GM12865 (cell line): ENCODE results near the gene ANKDD1A.

ENCODE experiments used
- DNase-seq: peaks from one replicate; pipeline ENCODE4 v3.0.0; 2010; ENCODE audit warnings: low read depth
- H3K4me3 ChIP-seq: 2 replicates; pipeline ENCODE4 v1.5.1; 2011; ENCODE audit warnings: mild to moderate bottlenecking, low read depth, low read length, control low read depth
- TF ChIP-seq, protein P1 (sequence below): IDR thresholded peaks from 2 replicates; pipeline ENCODE4 v1.5.1; 2011; ENCODE audit warnings: low read length, control low read depth, low read depth, inconsistent platforms; ENCODE audit not compliant: insufficient read depth; ENCODE audit errors: missing control alignments

The ANKDD1A gene

GRCh38 chr15:64951777-64952418 is 40.2 kb downstream of the ANKDD1A start:
- H3K4me3 ChIP-seq, result no peak overlapping the region
- TF ChIP-seq, protein P1, sequence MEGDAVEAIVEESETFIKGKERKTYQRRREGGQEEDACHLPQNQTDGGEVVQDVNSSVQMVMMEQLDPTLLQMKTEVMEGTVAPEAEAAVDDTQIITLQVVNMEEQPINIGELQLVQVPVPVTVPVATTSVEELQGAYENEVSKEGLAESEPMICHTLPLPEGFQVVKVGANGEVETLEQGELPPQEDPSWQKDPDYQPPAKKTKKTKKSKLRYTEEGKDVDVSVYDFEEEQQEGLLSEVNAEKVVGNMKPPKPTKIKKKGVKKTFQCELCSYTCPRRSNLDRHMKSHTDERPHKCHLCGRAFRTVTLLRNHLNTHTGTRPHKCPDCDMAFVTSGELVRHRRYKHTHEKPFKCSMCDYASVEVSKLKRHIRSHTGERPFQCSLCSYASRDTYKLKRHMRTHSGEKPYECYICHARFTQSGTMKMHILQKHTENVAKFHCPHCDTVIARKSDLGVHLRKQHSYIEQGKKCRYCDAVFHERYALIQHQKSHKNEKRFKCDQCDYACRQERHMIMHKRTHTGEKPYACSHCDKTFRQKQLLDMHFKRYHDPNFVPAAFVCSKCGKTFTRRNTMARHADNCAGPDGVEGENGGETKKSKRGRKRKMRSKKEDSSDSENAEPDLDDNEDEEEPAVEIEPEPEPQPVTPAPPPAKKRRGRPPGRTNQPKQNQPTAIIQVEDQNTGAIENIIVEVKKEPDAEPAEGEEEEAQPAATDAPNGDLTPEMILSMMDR, result no peak
- no peak for DNase-seq

GRCh38 chr15:64954395-64954794 is 42.7 kb downstream of the ANKDD1A start:
- no peak for DNase-seq
- no peak overlapping the region for H3K4me3 ChIP-seq
- TF ChIP-seq, protein P1, result no peak

DNA sequence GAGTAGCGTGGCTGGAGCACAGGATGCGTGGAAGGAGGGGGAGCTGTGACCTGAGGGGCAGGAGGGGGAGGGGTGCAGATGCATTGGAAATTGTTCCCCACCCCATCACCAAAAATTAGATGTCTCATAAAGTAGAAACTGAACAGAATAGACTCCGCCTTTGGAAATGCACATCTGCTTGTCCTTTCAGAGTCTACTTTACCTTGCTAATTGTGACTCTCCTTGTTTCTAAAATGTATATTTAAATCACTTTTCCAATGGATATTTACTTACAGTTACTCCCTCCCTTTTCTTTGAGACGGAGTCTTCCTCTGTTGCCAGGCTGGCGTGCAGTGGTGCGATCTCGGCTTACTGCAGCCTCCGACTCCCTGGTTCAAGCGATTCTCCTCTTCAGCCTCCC is 47.4 kb downstream of the ANKDD1A start:
- DNase-seq, result no peak
- TF ChIP-seq, protein P1, result no peak
- no peak overlapping the region for H3K4me3 ChIP-seq

- TF ChIP-seq, protein P1, result no peak
- DNase-seq, result no peak
- no peak overlapping the region for H3K4me3 ChIP-seq
These were observed 48.5 kb downstream of the ANKDD1A start for GRCh38 chr15:64960153-64960552.

DNA sequence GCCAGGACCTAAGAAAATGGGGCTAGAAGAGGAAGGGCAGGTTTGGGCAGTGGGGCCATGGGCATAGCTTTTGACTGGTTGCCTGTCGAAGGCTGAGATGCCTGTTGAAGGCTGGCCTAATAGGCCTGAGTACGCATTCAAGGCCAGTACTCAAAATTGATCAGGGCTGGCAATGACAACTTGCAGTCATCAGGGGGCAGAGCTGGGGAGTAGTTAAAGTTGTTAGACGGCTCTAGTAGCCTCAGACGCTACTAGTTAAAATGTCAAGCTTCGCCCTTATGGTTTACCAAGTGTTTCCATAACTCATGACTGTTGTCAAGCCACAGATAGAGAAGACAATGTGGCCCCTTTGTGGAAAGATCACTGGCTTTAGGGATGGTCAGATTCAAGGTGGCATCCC is 49.3 kb downstream of the ANKDD1A start:
- TF ChIP-seq, protein P1, result no peak
- DNase-seq, result no peak
- no peak overlapping the region for H3K4me3 ChIP-seq

DNA sequence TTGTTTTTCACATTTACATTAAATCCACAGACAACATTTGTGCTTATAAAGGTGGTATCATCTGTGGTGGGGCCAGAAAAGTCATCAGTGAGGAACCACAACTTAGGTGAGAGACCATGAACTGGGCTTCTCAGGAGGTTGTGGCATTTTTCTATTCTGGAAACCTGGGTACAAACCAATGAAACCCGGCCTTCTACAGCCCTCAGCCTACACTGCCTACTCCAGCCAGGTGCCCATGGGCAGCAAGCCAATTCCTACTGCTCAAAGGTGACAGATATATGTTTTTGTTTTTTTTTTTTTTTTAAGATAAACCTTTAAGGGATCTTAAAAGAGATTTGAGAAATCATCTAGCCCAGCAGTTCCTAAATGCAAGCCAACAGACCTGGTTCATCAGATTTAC is 57.7 kb downstream of the ANKDD1A start:
- H3K4me3 ChIP-seq, result no peak overlapping the region
- DNase-seq, result no peak
- TF ChIP-seq, protein P1, result no peak

- TF ChIP-seq, protein P1, result no peak
- H3K4me3 ChIP-seq, result no peak overlapping the region
- no peak for DNase-seq
These were observed 59.0 kb downstream of the ANKDD1A start for GRCh38 chr15:64970698-64971097.
